HG03432 (cell line): ENCODE data around the gene CDKL1.
"Not testable (repeated sequence)": the region's sequence is repeated elsewhere in the genome, so short reads cannot be mapped to it uniquely, and the experiment has no call there.

Experiments
- ATAC-seq: cut with Tn5 transposase; IDR thresholded peaks from one replicate; pipeline ENCODE4 v1.9.1; 2021; ENCODE audit warnings: mild to moderate bottlenecking, moderate library complexity; ENCODE audit not compliant: unreplicated experiment

Gene CDKL1

DNA sequence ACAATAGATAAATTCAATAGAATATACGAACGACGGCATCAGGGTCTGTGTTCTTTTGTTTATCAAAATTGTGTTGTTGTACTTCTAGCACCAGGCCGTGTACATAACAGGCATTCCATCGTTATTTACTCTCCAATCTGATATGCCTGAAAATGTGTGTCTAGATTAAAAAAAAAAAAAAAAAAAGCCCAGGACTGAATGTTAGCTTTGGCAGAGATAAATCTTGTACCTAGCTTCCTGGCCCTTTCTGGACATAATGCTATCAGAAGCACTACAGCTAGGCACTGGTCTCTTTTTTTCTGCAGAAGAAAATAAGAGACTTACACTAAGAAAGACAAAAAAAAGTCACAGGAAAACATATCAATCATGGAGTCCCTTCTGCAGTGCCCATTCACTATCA, 37.0 kb downstream of the CDKL1 start:
- ATAC-seq = no peak

DNA sequence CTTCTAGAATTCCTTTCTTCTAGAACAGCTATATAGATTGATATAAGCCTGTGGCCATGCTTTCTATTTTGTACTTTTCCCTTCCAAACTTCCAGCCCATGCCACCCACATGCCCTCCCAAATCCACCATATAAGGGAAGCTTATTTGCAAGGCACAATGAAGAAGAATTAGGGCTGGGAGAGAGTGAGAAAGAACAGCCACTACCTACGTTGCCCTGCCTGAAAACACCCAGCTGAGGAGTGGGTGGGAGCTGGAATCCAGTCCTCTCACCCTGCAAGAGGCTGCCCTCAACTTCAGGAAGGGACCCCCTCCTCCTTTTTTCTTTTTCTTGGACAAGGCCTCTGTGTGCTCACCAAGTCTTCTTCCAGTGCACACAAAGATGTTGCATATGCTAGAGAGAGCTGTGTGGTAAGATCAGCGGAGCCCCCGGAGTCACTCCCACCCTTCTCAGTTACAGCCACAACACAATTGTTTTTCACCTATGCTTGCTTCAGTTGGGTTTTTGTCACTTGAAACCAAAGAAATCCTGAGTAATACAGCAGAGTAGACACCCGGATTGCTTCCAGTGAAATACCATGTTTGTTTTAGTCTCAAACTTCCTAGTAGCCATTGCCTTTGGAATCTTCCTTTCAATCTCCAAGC, 38.8 kb downstream of the CDKL1 start:
- ATAC-seq = no peak

DNA sequence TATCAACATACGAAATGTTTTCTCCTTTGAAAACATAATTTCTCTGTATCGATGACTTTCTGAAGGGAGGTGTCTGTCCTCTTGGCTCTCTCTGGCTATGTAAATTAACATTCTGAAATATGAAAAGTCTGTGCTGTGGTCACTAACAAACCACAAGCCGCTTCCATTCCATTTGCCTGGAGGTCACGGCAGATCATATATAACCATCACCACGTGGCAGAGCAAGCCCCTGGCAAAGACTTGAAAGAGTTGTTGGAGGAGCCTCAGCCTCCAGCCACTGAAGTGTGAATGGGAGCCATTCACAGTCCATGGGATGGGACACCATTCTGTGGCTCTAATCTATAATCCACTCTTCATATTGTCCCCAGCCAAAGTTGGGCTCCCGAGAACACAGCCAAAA, 39.6 kb downstream of the CDKL1 start:
- ATAC-seq = no peak

DNA sequence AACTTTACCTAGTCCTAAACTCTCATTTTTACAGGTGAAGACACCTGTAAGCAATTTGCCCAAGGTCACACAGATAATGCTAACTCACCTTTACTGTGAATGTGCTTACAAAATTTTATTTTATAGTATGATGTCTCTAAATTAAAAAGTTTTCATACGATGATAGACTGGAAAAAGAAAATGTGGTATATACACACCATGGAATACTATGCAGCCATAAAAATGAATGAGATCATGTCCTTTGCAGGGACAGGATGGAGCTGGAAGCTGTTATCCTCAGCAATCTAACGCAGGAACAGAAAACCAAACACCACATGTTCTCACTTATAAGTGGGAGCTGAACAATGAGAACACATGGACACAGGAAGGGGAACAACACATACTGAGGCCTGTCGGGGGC, 40.4 kb downstream of the CDKL1 start:
- not testable (repeated sequence) for ATAC-seq

DNA sequence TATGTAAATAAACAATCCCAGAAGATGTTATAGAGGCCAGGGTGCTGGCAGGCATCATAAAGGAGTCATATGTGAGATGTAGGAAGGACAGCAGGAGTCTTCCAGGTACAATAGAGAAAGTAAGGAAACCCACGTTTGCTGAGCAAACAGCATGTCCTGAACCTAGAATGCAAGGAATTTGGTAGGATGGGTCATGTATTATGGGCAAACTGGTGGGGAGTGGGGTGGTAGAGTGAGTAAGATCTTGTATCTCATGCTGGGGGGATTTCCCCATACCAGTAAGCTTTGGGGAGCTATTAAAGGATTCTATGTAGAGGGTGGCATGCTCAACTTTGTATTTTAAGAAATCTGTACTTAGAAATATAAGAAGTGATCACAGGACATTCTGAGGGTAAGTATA, 41.0 kb downstream of the CDKL1 start:
- no peak for ATAC-seq

DNA sequence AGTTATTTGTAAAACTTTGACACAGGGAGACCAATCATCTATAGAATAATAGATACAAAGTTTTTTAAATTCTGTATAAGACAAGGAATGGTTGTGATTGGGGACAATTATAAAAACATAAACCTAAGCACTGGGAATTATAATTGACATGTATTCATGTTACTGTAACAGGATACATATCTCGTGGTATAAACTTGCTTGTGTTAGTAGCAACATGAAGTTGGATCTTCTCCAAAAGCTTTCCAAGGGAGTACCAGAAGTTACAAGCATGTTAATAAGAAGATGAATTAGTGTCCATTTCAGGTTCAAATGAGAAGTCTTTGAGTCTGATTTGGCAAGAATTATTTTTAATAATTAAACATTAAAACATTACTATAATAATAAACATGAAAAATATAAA, 42.2 kb downstream of the CDKL1 start:
- no peak for ATAC-seq

DNA sequence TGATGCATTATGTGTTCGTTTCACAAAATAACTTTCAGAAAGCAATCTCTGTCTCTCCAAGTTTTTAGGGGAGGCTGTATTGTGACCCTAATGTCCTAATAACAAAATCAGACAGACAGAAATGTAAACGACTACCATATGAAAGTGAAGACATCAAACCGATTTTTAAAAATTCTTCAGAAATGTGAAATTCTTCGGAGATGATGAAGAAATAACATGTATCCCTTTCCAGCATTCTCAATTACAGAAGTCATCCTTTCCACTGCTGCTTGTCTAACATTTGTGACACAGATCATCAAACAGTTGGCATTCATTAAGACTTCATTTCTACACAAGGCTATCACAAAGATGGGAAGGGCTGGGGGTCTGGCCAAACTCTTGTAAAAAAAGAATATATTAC, 43.6 kb downstream of the CDKL1 start:
- no peak for ATAC-seq

DNA sequence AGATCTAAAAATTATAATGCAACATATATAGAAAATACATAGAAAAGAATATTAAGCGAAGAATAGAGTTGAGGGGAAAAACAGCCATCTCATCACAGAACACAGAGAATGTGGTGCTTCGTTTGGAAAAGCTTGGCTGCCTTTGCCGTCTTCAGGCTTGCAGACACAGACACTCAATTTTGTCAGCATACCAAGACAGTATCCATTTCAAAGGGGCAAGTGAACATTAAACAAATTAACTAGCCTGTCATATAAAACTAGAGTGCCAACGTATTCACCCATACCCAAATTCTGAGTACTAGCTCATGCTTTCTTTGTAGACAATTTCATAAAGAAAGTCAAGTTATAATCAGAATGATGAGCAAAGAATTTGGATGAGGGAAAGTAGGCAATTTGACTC, 44.1 kb downstream of the CDKL1 start:
- ATAC-seq = no peak

DNA sequence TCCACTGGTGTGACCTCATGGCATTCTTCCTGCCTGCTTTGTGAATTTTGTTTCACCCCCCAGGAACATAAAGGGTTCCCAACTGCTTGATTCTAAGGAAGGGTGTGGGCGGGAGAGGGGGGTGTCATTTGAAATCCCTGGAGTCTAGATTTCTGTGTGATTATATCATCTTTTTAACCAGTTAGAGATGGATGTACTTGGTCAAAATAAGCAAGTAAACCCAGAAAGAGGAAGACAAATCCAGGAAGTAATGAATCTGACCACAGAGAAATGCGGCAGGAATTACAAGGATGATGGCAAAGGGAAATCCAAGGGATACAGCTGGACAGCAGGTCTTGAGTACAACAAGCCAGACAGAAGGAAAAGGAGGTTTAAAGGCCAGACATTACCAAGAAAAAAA, 45.7 kb downstream of the CDKL1 start:
- no peak for ATAC-seq

DNA sequence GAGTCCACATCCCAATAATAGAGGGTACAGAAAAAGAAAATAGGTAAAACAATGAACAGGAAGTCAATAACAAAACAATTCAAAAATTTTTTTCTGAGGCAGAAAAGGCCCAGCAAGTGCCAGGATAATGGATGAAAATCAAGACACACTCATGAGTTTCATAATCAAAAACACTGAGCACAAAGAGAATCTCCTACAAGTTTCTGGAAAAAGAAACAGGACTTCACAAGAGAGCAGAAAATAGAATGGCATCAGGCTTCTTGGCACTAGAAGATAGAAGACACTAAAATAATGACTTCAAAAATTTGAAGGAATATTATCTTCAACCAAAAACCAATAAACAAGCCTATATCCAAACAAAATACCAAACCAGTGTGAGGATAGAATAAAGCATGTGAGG, 47.7 kb downstream of the CDKL1 start:
- ATAC-seq = no peak

DNA sequence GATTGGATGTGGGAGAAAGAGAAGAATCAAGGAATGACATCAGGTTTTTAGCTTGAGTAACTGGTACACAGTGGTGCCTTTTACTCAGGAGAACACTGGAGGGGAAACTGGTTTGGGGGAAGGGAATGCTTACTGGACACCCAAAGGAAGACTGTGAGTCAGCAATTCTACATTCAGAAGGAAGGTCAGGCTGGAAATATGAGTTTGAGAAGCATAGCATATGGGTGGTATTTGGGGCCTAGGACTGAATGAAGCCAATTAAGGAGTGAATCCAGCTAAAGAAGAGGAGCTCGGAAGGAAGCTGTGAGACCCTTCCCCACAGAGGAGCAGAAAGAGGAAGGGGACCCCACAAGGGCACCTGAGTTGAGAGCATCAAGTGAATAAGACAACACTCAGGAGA, 49.2 kb downstream of the CDKL1 start:
- ATAC-seq = no peak

DNA sequence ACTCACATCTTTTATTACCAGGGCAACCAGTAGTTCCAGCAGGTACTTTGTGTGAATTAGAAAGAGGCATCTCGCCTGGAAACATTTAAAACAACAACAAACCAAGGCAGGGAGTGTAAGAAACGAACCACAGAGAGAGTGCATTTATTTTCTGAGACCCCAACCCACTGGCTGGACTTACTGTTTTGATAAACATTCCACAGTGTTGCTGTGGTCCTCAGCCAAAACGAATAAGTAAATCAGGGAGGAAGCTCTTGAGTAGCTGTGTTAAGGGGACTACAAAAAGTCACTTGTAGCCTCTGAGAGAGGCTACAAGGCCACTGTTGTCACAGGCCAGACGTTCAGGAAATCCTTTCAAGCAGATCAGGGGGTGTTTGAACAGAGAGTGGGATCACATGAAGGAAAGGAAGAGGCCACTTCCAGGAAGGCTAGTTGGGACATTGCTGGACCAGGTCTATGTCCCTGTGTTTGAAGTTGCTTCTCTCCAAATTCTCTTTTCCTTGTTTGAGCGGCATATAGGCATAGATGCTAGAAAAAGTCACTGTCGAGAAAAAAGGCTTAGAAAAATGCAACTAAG, 50.7 kb downstream of the CDKL1 start:
- ATAC-seq = no peak

DNA sequence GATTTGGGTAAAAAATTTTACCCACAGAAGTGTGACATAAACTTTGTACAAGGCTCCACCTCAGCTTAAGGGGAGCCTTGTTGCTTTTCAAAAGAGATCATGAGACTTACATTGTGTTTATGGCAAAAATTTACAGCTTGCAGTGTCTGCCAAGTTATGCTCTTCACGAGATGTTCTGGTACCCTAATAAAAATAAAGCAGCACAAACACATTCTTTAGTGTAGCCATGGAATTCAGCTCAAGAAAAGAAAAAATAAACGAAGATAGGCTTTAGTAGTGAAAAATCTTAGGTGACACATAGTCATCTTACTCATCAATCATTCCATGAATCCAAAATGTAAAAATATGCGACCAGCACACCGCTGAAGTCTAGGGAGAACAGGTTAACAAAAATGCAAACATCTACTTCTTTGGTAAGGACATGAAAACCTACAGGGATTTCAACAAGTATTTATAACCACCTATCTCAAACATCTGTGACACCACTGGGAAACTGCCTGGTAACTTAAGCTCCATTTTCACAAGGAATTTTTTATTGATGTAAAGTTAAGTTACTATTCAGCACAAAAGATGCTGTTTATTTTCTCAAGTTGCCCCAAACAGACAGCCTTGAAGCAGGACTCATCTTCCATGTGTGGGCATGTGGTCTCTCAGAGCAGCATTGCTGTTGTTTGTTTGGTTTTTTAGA, 51.7 kb downstream of the CDKL1 start:
- no peak for ATAC-seq

DNA sequence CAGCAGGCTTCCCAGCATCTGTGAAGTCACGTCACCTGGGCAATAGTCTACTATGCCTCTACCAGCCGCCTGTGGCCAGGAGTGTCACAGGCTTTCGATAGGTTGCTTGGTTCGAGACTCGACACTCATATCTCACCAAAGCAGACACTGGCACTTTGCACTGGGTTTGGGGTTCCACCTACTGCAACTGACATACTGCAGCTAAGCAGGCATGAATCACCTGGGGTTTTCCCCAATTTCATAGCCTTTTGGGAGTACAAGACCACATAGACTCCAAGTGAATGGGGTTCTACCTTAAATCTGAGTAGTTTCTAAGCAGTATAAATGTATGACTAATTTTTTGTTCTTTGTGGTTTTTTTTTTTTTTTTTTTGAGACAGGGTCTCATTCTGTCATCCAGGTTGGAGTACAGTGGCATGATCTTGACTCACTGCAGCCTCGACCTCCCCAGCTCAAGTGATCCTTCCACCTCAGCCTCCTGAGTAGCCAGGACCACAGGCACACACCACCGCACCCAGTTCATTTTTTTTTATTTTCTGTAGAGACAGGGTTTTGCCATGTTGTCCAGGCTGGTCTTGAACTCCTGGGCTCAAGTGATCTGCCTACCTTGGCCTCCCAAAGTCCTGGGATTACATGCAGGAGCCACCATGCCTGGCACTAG, 52.4 kb downstream of the CDKL1 start:
- ATAC-seq = peak; percentile 90

DNA sequence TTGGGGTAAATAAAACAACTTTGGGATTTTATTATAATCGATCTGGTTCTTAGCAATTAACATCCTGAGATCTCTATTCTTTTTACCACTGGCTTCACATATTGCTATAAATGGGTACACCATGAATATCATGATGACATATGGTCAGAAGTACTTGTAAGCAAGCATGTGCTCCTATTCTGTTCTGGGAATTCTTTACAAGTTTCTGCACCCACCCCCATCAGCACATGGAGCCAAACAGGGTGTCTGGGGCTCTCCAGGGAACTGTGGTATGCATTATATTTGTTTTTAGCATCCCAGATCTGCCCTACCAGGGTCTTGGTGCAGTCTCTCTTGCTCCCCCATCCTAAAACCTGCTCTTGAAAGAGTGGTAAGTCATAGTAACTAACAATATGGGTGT, 53.2 kb downstream of the CDKL1 start:
- no peak for ATAC-seq

DNA sequence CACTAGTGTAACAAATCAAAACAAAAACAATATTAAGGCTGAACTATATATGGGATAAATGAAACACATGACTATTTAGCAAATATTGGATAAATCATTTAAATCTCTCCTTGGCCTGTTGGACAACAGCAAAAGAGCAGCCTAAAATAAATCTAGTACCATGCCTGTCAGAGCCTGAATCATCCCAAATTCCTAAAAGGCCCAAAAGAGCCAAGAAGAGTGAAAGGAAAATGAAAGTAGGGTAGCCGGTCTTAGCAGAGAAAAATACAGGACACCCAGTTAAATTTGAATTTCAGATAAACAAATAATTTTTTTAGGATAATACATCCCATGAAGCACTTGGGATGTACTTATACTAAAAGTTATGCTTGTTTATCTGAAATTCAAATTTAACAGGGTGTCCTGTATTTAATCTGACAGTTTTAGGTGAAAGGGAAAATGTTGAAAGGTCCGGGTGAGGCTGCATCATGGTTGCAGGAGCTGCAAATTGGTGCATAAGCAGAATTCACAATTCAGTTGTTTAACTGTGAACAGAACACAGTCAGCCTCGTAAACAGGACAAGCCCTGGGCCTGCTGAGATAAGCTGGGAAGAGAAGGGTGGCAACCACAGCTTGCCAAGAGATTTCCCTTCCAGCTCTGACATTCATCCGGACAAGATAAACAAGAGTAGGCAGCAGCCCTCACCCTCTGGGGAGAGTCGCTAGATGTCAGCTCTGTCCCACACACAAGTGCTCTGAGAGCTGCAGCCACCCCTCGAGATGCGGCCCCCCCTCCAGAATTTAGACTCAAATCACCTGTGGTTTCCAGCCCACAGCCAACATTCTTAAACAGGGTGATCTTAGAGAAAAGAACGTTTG, 54.2 kb downstream of the CDKL1 start:
- ATAC-seq = peak; percentile 60

DNA sequence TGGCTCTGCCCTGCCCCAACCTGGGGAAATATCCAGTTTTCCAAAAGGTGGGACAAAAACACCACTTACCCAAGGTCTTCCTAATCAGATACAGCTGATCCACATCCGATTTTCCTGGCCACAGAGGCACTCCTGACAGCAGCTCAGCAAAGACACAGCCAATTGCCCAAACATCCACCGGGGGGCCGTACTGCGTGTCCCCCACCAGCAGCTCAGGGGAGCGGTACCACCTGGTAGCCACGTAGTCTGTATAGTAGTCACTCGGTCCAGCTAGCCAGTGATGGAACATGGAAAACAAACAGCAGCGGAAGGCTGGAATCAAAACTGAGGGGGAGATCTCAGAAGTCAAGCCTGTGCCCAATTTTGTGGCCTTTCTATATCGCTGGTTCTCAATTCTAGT, 55.7 kb downstream of the CDKL1 start:
- ATAC-seq = no peak

DNA sequence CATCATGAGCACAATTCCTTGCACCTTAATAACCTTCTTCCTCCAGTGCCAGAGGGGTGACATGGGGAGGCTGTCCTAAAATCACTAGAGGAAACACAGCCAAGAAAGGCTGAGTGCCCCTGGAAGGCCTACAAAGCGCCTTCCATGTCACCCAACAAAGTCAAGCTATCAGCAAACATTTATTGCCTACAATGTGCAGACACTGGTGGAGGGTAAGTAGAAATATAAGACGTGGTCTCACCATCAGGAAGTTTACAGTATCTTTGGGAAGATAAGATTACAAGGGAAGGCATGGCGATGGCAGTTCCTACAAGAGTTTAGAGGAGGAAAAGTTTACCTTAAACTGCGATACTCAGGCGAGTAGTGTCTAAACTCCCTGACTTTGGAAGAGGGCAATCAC, 56.6 kb downstream of the CDKL1 start:
- ATAC-seq = no peak

DNA sequence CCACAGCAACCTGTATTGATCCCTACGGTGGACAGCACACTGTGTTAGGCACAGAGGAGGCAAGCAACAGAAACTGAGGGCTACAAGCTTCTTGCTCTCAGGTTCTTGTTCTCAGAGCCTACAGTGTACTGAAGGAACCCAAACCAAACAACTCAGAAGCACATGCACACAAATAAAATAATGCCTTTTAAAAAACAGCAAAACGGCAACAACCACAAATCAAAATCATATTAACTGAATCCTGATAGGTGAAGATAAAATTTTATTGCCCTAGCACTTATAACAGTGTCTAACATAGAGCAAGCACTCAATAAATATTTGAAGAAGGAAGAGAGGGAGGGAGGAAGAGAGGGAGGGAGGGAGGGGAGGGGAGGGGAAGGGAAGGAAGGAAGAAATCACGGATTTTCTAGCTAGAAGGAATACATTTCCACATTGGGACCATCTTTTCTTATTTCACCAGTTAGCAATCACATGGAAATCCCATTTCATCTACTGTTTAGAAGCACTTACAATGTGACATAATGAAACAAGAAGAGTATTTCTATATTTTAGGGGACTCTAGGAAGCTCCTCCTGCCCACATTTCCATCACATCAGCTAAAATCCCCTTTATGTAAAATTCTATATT, 57.4 kb downstream of the CDKL1 start:
- no peak for ATAC-seq

DNA sequence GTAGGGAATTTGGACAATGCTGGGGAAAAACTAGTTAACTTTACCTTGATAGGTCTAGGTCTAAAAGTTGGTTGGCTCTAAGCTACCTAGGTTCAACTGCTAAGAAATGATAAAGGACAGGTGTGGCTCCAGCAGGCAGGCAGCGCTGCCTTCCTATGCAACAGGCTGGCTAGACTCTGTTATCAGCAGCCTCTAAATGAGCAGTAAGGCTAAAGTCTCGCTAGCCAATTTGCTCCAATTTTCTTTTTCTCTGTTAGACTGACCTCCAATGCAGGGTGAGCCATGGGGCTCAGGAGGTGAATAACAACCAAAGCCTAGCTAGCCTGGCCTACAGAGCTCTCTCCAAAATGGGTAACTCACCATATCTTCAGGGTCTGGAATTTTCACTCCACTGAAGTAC, 58.1 kb downstream of the CDKL1 start:
- no peak for ATAC-seq
